Pons (tissue), 1 donor: ENCODE results near the gene DDOST.
A peak's percentile ranks its signal among the peaks of the same experiment; 100 is the strongest.
"Not testable (repeated sequence)": the region's sequence is repeated elsewhere in the genome, so short reads cannot be mapped to it uniquely, and the experiment has no call there.

Source experiments
- DNase-seq: peaks from one replicate; pipeline ENCODE4 v3.0.0-alpha.2; 2016; ENCODE audit warnings: low spot score

Gene DDOST

DNA sequence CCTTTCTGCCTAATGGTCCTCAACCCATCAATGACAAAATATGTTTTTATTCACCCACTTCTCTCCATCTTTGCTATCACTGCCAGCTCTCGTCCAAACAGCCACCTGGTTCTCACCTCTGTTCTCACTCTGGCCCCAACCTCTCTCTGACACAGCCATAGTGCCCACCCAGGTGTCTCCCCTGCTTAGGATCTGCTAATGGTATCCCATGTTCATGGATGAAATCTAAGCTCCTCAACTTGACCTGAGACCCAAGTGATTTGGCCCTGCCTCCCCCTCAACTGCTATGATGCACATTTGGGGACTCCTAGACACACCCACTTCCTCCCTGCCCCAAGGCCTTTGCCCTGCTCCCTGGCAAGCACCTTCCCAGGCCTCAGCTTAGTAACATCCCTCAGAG, 30.7 kb upstream of the DDOST start:
- DNase-seq, result no peak

DNA sequence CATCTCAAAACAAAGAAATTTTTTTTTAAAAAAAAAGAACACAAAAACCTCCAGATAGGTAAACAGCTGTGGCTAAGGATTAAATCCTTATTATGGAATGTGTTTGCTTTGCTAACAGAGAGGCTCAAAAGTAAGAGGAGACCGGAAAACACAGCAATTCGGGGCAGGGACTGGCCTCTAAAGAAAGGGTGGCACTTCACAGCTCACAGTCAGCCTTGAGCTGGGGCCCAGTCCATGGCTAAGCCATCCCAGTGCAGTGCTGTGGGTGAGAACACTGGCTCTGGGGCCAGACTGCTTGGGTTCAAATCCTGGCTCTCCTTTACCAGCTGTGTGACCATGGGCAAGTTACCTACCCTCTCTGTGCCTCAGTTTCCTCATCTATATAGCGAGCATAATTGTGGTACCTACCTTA, 28.5 kb upstream of the DDOST start:
- DNase-seq, result no peak

DNA sequence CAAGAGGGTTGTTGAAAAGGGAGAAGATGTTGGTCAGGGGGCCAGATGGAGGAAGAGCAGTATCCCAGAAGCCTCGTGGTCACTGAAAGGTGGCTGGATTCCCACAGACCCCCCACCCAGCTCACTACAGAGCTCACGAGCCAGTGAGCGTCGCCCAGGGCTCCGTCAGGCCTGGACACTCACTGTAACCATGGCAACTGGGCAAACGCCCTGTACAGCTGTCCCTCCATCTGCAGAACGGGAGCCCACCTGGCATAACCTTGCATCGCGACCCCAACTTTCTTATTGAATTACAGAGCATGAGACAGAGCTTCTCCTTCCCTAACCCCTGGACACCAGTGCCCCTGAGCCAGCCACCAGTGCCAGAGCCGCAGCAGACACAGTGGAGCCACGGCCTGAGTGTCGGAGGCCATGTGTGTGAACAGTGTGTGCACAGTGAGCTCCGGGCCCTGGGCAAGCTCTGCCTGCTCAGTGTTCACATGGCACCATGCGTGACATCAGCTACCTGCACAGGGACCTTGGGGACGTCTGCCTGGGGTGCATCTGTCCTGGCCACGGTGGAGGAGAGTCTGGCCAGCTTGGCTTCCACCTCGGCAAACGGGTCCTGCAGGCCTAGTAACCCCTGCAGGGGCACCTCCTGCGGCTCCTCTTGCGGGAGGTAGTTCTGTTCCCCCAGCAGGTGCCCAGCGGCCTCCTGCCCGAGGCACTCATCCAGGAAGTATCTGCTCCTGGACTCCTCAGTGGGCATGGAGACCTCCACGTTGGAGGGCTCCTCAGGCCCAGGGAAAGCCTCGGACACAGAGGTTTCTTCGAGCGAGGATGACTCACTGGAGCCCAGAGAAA, 25.9 kb upstream of the DDOST start:
- DNase-seq, result no peak

DNA sequence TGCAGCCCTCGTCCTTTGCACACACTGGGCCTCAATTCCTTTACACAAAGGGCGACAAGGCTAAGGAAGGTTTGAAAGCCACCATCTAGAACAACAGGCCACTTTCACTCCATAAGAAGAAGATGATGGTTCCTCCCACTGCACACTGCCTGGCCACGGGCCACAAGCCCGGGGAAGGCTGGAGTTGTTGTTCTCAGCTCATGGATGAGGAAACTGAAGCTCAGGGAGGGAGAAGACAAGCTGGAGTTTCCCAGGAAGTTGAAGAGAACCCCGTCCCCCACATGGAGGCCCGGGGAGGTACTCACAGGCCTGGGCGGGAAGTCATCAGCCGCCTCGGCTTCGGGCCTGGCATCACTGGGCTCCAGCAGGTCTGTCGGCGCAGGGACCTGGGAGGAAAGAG, 24.6 kb upstream of the DDOST start:
- no peak for DNase-seq

DNA sequence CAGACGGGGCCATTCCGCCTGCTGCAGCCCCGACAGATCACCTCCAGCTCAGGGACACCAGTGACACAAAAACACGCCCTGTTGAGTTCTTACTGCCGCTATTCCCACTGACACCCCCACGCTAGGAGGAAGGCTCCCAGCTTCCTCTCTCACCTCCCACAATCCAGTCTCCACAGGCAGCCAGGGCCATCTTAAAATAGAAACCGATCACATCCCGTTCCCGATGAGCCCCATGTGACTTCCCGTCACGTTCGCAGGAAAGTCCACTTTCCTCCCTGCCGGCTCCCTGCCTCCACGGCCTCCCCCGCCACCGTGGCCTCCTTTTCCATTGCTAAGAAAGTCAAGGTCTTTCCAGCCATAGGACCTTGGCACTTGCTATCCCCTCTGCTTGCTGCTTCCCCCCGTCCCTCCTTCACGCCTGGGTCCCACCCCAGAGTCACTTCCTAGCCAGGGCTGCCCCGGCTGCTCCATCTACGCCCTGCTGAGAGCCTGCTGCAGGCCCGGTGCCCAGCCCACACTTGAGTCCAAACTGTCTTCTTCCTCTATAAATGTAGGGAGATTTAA, 24.0 kb upstream of the DDOST start:
- no peak for DNase-seq

DNA sequence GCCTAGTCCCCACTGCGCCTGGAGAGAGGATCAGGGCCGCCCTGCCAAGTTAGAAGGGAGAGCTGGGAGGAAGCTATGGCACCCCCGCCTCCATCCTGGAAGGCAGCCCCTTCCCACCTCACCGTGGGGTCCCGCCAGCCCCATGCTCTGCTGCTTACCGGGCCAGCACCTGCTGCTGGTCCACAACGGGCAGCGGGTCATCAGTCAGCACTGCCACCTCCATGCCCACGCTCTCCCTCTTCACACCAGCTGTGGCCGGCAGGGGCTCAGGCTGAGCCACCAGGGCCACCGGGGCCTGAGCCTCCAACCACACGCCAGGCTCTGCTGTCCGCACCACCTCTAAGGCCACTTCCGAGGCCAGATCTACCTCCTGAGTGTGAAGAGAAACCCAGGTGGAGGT, 23.5 kb upstream of the DDOST start:
- no peak for DNase-seq

DNA sequence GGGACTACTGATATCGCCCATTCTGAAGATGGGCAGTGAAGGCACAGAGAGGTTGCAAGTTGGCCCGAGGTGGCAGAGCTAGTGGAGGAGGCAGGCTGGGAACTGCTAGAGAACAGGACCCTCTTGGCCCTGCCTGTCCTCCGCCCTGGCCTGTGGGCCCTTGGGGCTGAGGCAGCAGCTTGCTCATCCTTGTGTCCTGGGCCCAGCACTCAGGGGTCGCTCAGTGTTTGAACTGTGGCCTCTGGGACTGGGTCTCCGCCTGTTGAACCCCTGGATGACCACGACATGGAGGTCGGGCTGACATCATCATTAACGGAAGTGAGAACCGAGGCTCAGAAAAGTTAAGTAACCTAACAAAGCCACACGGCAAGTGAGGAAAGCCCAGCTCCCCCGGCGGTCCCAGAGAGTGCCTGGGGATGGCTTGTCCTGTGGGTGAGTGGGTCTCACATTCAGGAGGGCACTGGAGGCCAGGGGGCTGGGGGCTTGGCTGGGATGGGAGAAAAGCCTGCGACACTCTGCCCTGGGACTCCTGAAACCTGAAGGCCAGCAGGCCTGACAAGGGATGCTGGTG, 23.0 kb upstream of the DDOST start:
- no peak for DNase-seq

DNA sequence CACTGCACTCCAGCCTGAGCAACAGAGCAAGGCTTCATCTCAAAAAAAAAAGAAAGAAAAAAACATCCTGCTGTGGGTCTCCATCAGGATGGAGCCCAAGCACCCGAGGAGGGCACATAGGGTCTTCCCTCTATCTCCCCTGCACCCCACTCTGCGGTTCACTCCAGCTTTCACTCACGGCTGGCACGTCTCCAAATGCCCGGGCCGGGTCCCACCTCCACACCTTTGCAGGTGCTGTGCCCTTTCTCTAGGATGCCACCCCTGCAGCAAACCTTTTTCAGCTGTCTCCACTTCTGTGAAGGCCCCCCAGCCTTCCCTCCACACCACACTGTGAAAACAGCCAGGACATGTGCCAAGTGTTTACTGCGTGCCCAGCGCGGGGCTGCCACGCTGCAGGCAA, 22.4 kb upstream of the DDOST start:
- no peak for DNase-seq

DNA sequence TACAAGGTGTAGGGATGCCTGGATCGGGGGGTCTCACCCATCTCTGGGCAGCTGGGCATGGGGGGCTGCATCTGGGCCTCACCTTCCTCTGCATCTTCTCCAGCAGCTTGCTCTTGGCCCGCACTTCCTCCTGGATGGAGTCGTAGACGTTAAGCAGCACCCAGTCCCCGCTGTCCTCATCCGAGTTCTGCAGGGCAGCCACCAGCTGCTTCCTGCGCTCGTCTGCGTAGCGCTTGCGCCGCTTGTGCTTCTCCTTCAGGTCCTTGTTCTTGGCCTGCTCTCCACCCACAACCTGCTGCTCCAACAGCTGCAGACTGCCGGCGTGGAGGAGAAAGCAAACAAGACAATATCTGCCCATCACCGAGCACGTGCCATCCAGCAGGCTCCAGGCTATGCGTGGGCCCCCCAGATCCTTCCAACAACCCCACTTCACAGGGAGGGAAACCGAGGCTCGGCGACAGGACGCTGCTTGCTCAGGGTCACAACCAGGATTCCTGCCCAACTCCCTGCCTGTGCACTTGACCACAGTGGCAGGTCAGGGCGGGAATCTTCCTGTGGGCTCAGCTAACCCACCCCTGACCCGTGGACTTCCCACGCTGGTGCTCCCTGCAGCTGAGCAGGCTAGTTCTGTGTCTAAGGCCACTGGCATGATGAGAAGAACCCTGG, 21.5 kb upstream of the DDOST start:
- DNase-seq, result peak; percentile 40

DNA sequence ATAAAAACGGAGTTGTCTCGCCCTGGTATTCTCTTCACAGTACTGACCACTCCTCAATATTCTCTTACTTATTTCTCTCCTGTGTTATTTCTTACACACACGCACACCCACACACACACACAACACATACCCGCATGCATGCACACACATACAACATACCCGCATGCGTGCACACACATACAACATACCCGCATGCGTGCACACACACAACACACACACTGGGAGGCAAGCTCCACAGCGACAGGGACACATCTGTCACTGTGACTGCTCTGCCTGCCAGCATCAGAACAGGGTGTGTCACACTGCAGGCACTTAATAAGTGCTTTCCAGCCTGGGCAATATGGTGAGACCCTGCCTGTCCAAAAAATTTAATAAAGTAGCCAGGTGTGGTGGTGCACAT, 20.8 kb upstream of the DDOST start:
- no peak for DNase-seq

DNA sequence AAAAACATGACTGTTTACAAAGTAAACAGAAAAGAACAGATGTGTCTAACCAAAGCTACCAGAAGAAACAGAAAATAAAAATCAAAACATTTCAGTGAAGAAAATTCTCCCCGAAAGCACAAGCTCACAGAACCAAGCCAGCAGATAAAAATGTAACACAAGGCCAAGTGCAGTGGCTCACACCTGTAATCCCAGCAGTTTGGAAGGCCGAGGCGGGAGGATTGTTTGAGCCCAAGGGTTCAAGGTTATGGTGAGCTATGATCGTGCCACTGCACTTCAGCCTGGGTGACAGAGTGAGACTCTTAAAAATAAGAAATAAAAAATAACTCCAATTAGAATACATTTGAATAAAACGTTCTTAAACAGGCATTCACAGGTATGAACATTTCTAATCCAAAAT, 19.1 kb upstream of the DDOST start:
- no peak for DNase-seq

DNA sequence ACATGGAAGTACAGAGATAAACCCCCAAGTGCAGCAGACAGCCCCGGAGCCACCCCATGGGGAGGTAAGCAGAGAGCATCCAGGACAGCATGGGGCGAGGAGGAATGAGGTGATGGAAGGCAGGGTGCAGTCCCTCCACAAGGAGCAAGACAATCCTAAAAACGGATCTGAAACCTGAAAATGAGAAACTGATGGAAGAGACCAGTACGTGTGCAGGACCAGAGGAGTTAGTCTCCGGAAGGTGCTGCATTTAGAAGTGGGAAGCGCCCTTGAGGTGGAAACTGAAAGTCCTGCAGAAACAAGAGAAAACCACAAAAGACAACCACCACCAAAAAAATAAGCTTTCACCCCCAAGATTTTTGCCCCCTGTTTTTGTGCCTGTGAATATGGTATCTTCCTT, 17.4 kb upstream of the DDOST start:
- peak; percentile 56 for DNase-seq

DNA sequence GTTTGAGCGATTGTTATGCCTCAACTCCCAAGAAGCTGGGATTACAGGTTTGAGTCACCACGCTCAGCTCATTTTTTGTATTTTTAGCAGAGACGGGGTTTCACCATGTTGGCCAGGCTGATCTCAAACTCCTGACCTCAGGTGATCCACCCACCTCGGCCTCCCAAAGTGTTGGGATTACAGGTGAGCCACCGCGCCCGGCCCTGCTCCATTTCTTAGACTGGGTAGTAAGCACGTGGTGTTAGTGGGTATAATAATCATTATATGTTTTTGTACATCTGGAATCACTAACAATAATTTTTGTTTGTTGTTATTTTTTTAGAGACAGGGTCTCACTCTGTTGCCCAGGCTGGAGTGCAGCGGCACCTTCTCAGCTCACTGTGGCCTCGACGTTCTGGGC, 12.5 kb upstream of the DDOST start:
- not testable (repeated sequence) for DNase-seq

DNA sequence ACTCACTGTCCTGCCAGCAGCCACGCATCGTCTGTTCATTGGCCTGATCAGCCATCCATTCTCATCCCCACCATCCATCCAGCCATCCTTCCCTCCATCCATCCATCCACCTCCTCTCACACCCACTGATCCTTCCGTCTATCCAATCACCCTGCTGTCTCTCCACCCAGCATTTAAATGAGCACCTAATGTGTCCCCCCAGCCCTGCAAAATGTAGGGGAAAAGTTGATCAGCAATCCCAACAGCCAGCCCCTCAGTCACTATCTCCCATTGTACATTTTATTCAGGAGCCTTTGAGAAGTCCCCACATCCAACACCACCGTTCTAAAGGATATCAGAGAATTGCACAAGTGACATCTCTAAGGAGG, 11.1 kb upstream of the DDOST start:
- DNase-seq, result no peak

DNA sequence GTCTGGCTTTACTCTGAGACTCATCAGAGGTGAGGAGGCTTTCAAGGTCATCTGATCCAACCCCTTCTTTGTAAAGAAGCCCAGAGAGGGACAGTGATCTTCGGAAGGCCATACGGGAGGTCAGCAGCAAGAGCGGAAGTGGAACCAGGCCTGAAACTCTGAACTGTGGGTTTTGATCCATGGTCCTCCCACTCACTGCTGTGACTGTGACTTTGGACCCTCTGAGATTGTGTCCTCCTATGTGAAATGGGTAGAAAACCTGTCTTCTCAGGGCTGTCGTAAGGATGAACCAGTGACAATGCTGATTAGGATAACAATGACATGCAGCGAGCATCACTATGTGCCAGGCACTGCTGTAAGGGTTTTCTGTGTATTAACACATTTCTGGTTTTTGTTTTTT, 9.8 kb upstream of the DDOST start:
- DNase-seq, result no peak

DNA sequence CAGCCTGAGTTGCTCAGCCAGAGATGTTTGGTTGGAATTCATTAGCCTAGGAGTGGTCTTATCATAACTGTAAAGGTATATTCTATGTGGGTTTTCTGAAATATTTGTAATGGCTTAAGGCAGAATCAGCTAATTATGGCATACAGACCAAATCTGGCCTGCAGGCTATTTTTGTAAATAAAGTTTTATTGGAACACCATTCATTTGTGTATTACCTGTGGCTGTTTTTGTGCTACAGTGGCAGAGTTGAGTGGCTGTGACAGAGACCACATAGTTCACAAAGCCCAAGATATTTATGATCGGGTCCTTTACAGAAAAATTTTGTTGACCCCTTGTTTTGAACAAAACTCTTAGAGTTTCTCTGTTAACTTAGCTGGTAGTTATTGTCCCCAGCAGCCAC, 7.4 kb upstream of the DDOST start:
- DNase-seq, result no peak

DNA sequence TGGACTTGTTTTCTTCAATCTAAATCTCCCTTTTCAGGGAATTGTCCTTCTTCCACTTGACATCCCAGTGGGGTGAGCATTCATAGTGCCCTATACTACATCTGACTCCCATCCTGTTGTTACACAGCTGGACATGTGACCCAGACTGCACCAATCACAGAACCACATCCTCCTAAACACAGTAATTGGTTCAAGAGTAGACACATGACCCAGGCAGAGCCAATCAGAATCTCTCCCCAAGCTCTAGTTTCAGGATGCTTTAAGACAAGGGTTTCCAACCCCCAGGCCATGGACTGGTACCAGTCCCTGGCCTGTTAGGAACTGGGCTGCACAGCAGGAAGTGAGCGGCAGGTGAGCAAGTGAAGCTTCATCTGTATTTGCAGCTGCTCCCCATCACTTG, 5.6 kb upstream of the DDOST start:
- no peak for DNase-seq

DNA sequence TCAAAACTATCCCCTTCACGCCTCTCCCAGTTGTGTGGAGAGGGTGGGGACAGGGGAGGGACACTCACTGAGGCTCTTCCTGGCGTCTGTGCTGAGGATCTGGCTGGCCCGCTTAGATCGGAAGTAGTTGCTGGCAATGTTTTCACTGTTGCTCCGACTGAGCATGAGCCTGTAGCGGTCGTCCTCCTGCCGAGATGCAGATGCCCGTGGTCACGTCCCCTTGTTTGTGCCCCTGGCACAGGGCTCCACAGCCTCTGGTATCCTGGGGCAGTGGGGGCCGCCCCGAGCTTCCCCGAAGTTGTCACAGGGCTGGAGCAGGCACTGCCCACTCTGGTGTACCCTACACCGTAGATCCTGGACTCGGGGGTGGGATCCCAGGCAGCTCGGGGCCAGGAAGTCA, 5.0 kb upstream of the DDOST start:
- DNase-seq, result no peak

DNA sequence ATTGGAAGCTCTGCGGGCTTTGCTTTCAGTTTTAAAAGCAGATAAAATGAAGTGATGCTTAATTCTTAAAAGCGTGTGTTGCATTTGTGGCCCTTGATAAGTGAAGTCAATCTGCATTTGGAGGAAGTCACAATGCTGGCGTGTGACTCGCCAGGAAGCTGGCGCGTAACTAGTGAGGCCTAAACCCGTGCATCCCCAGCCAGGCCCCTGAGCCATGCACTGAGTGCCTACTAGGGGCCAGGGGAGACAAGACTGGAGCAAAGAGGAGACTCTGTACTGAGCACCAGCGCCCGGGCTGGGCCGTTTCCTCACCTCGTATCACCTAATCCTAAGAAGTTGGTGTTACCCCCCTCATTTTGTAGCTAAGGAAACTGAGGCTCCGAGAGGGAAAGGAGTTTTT, 4.6 kb upstream of the DDOST start:
- no peak for DNase-seq

DNA sequence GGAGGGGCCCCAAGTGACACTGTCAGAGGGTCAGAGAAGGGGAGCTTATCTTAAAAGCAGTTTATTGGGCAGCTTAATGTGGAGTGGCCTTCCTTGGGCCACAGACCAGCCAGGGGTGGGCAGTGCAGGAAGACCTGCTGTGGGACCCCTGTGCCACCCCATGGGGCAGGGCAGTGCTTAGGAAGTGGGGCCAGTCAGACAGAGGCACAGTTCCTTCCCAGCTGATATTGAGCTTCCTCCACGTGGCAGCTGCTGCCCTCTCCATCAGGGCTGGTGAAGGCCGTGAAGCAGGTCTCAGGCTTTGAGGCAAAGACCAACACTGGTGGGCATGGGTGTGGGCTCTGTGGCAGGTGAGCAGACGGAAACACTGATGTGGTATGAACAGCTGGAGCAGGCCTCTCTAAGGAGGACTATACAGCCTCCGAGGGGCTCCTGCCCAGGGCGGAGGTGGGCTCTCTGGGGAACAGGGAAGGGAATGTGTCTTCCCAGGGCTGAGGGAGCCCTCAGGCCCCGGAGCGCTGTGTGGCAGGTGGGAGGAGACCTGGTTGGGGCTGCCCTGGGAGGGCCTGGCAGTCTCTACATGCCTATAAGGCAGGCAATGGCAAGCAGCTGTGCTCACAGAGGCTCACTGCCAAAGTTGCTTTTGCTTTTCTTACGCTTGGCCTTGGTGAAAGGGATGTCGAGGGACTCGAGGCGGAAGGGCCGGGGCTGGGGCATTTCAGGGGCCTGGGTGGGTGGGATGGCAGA, 3.0 kb upstream of the DDOST start:
- DNase-seq, result no peak

DNA sequence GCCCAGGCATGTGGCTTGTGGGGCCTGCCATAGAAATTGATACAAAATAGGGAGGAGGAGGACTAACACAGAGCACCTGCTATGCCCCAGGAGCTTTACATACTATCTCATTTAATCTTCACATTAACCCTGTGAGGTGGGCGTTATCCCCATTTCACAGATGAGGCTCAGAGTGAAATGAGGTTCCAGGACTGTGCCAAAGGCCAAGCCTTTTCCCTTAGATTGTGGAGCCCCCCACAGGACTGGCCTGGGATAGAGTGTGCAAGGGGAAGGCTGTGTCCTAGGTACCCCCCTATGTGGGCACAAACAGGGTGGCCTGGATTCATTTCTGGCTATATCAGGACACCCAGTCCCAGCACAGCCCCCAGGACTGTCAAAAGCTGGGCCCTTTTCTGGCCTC, 2.2 kb upstream of the DDOST start:
- DNase-seq, result no peak

DNA sequence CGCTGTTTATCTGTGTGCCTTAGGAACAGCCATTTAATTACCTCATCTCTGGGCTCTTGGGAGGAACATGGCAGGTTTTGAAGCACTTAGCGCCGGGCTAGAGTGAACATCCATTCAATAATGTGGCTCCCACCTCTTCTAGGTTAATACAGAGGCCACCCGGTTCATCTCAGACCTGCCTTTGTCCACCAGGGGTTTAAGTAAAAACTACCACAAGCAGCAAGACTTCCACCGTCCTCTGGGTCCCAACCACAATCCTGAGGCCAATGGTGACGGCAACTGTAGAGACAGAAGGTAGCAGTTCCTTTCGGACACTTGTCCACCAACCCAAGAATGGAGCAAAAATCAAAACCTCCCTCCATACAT, 924 bp upstream of the DDOST start:
- no peak for DNase-seq

DNA sequence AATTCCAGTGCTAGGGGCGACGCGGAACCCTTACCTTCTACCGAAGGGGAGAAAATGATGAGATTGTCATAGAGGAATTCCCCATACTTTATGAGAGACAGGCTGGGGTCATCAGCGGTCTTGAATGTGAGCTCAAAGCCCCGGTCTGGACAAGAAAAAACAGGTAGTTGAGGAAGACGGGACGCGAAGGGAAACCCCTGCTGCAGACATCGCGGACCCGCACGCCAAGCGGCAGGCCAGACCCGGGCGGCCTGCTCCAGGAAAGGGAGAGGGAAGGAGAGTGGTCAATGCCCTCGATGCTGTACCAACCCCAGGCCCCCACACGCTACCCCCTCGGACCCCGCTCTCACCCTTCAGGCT, 342 bp downstream of the DDOST start:
- no peak for DNase-seq
